ENCODE data around the gene RTEL1. TPM values are rescaled to one million over a fixed set of nuclear protein-coding genes. Genes with fewer than 3 reads are reported as not detected.
"Not testable (repeated sequence)": the region's sequence is repeated elsewhere in the genome, so short reads cannot be mapped to it uniquely, and the experiment has no call there.

The RTEL1 gene
- total RNA-seq, 1 experiment from 2014 or later = 33.4 TPM

- H3K79me2 ChIP-seq (ENCODE audit: insufficient read depth, low read length) = not testable (repeated sequence)
- Mint-ChIP-seq H3K36me3 (ENCODE audit: insufficient read depth in 1 of 3, low read depth in 3 of 3) (peaks cover 14 to 38% (median 27%) of the 10 kb centered on the region in 3 experiments), H3K27ac (peak overlapping the region in 1 of 3 experiments; percentile 96; a peak in 1 of 7 replicates)
Observed at GRCh38 chr20:63730189-63730733, 72.1 kb downstream of the RTEL1 start.

More at GRCh38 chr20:63730189-63730733, 72.1 kb downstream of the RTEL1 start:
- H4K20me1 ChIP-seq (ENCODE audit: control insufficient read depth, insufficient read depth, insufficient read length); H2BK12ac ChIP-seq (ENCODE audit: insufficient read length, low read depth, low read length); H3K9ac ChIP-seq (ENCODE audit: extremely low read depth, insufficient read length, low read length); H3K9me3 ChIP-seq (ENCODE audit: control insufficient read depth, low read depth, low read length); H2BK120ac ChIP-seq (ENCODE audit: low read depth, low read length, poor library complexity, severe bottlenecking); H3K4me1 Mint-ChIP-seq; H3K27ac ChIP-seq (ENCODE audit: insufficient read length, low read depth, low read length); H3K4me1 ChIP-seq (ENCODE audit: insufficient read depth, low read length); H4K5ac ChIP-seq (ENCODE audit: insufficient read length, low read depth, low read length); H3K56ac ChIP-seq (ENCODE audit: insufficient read length, low read depth, low read length); DNase-seq; H2BK15ac ChIP-seq (ENCODE audit: low read depth, low read length); H4K91ac ChIP-seq (ENCODE audit: insufficient read length, low read depth, low read length); H3K79me1 ChIP-seq (ENCODE audit: insufficient read depth, low read depth, low read length, poor library complexity, severe bottlenecking); H3K27me3 Mint-ChIP-seq (ENCODE audit: low read depth); H4K8ac ChIP-seq (replicated peaks; ENCODE audit: insufficient read length, low read depth, low read length); H3K23me2 ChIP-seq (ENCODE audit: insufficient read length, low read depth, low read length, poor library complexity, severe bottlenecking); H2BK20ac ChIP-seq (ENCODE audit: low read depth, low read length, poor library complexity, severe bottlenecking); H2AFZ ChIP-seq (ENCODE audit: low read length); H3K4me3 Mint-ChIP-seq; H3K23ac ChIP-seq (ENCODE audit: insufficient read length, low read depth, low read length); H3T11ph ChIP-seq (ENCODE audit: low read length); H3K14ac ChIP-seq (ENCODE audit: insufficient read depth, low read length); H2BK5ac ChIP-seq (ENCODE audit: insufficient read length, low read length); H3K18ac ChIP-seq (ENCODE audit: insufficient read length, low read depth, low read length); H3K4me2 ChIP-seq (ENCODE audit: insufficient read depth, insufficient read length, low read length); H3K9me3 Mint-ChIP-seq; H3K27me3 ChIP-seq (ENCODE audit: insufficient read depth, low read length); H2AK5ac ChIP-seq (ENCODE audit: insufficient read length, low read length); H3K4ac ChIP-seq (ENCODE audit: low read depth, low read length): not testable (repeated sequence)
- WGBS (ENCODE audit: extremely low coverage, insufficient read length, low lambda C conversion rate) = no CpG with 5 or more reads among the region's 18 CpGs
